GM10847 (cell line): ENCODE measurements around the gene IRF5.

ENCODE experiments used
- POLR2A ChIP-seq: IDR thresholded peaks from 2 replicates; pipeline ENCODE4 v1.6.1; 2011; ENCODE audit not compliant: insufficient read length; ENCODE audit errors: extremely low read depth

The IRF5 gene

GRCh38 chr7:128939075-128939860 lies 1.5 kb downstream of the IRF5 start:
- no peak for TF ChIP-seq POLR2A

- peak; percentile 14 for TF ChIP-seq POLR2A
Observed at GRCh38 chr7:128939861-128940410, 2.2 kb downstream of the IRF5 start.

GRCh38 chr7:128940494-128941322 lies 3.0 kb downstream of the IRF5 start:
- TF ChIP-seq POLR2A: peak; percentile 48

GRCh38 chr7:128941323-128941890 lies 3.7 kb downstream of the IRF5 start:
- no peak for TF ChIP-seq POLR2A

GRCh38 chr7:128941946-128942526 lies 4.3 kb downstream of the IRF5 start:
- TF ChIP-seq POLR2A: no peak

- TF ChIP-seq POLR2A: no peak
Observed at GRCh38 chr7:128944487-128945236, 6.9 kb downstream of the IRF5 start.

- TF ChIP-seq POLR2A: no peak
Observed at GRCh38 chr7:128945668-128946366, 8.1 kb downstream of the IRF5 start.

GRCh38 chr7:128946936-128947830 lies 9.5 kb downstream of the IRF5 start:
- no peak for TF ChIP-seq POLR2A

GRCh38 chr7:128947854-128948253 lies 10.1 kb downstream of the IRF5 start:
- TF ChIP-seq POLR2A: no peak

GRCh38 chr7:128948312-128948973 lies 10.7 kb downstream of the IRF5 start:
- TF ChIP-seq POLR2A: no peak

GRCh38 chr7:128948976-128949760 lies 11.4 kb downstream of the IRF5 start:
- TF ChIP-seq POLR2A: no peak

GRCh38 chr7:128951296-128951695 lies 13.6 kb downstream of the IRF5 start:
- no peak for TF ChIP-seq POLR2A
